Astrocyte (in vitro differentiated cells and primary cell): Measurements from ENCODE around the gene CKS1B. TPM values are rescaled to one million over a fixed set of nuclear protein-coding genes. Genes with fewer than 3 reads are reported as not detected.
"Not testable (repeated sequence)": the region's sequence is repeated elsewhere in the genome, so short reads cannot be mapped to it uniquely, and the experiment has no call there.

ENCODE experiments used
- DNase-seq: peaks from one replicate; pipeline ENCODE4 v3.0.0-alpha.2; 2010; ENCODE audit warnings: low read depth
- FAIRE-seq: peaks from 2 replicates; lab custom pipeline; 2011; peaks lifted over from hg19 to GRCh38; lab: Jason Lieb, UNC
- H2AFZ ChIP-seq: 2 replicates; pipeline ENCODE4 v1.6.0; 2012; ENCODE audit warnings: low read depth, low read length, inconsistent platforms
- H3K27ac ChIP-seq: 2 replicates; pipeline ENCODE4 v1.5.1; 2011; ENCODE audit warnings: low read depth, low read length, inconsistent platforms
- H3K27me3 ChIP-seq: 2 replicates; pipeline ENCODE4 v1.6.0; 2011; ENCODE audit warnings: low read length, inconsistent platforms; ENCODE audit not compliant: insufficient read depth
- H3K36me3 ChIP-seq: 2 replicates; pipeline ENCODE4 v1.5.1; 2011; ENCODE audit warnings: low read length, inconsistent platforms; ENCODE audit not compliant: insufficient read depth
- H3K4me1 ChIP-seq: 2 replicates; pipeline ENCODE4 v1.5.1; 2011; ENCODE audit warnings: low read length, inconsistent platforms; ENCODE audit not compliant: insufficient read depth
- H3K4me2 ChIP-seq: 2 replicates; pipeline ENCODE4 v1.6.0; 2012; ENCODE audit warnings: low read length, inconsistent platforms
- H3K4me3 ChIP-seq: 2 replicates; pipeline ENCODE4 v1.5.1; 2011; ENCODE audit warnings: low read depth, mild to moderate bottlenecking, low read length, inconsistent platforms; ENCODE audit not compliant: insufficient read depth
- H3K79me2 ChIP-seq: 2 replicates; pipeline ENCODE4 v1.6.0; 2012; ENCODE audit warnings: mild to moderate bottlenecking, low read length, inconsistent platforms; ENCODE audit not compliant: insufficient read depth
- H3K9ac ChIP-seq: 2 replicates; pipeline ENCODE4 v1.6.0; 2012; ENCODE audit warnings: mild to moderate bottlenecking, low read length, inconsistent platforms
- H3K9me3 ChIP-seq: 2 replicates; pipeline ENCODE4 v1.5.1; 2012; ENCODE audit warnings: low read depth, mild to moderate bottlenecking, low read length, inconsistent platforms; ENCODE audit not compliant: insufficient read depth
- H4K20me1 ChIP-seq: 2 replicates; pipeline ENCODE4 v1.6.0; 2012; ENCODE audit warnings: low read length, inconsistent platforms; ENCODE audit not compliant: insufficient read depth
- H3K27ac Mint-ChIP-seq: one replicate; pipeline ENCODE4 v1.8.0; 2021; ENCODE audit warnings: mild to moderate bottlenecking, mixed read lengths; ENCODE audit not compliant: unreplicated experiment
- H3K27me3 Mint-ChIP-seq: one replicate; pipeline ENCODE4 v1.8.0; 2021; ENCODE audit warnings: low read depth, mixed read lengths; ENCODE audit not compliant: unreplicated experiment
- H3K36me3 Mint-ChIP-seq: one replicate; pipeline ENCODE4 v1.8.0; 2021; ENCODE audit warnings: low read depth, mixed read lengths; ENCODE audit not compliant: unreplicated experiment
- H3K4me1 Mint-ChIP-seq: one replicate; pipeline ENCODE4 v1.8.0; 2021; ENCODE audit warnings: low read depth, mixed read lengths; ENCODE audit not compliant: unreplicated experiment
- H3K4me3 Mint-ChIP-seq: one replicate; pipeline ENCODE4 v1.8.0; 2021; ENCODE audit warnings: mild to moderate bottlenecking, moderate library complexity, mixed read lengths; ENCODE audit not compliant: unreplicated experiment
- H3K9me3 Mint-ChIP-seq: one replicate; pipeline ENCODE4 v1.8.0; 2021; ENCODE audit warnings: mild to moderate bottlenecking, mixed read lengths; ENCODE audit not compliant: unreplicated experiment
- EZH2 ChIP-seq: IDR thresholded peaks from 2 replicates; pipeline ENCODE4 v1.6.1; 2012; ENCODE audit warnings: mild to moderate bottlenecking, low read length, inconsistent platforms; ENCODE audit not compliant: insufficient read depth
- total RNA-seq: library from RNA; stranded (reverse); gene quantifications from 2 replicates; pipeline ENCODE4 v1.2.1, GENCODE V29; 2021
- TF ChIP-seq, protein P1 (sequence below): IDR thresholded peaks from 2 replicates; pipeline ENCODE4 v1.5.1; 2011; ENCODE audit warnings: low read depth, mild to moderate bottlenecking, inconsistent platforms, low read length, moderate library complexity; ENCODE audit not compliant: insufficient read depth

CKS1B gene
- total RNA-seq, 1 donor from 2014 or later: 37.9 TPM

DNA sequence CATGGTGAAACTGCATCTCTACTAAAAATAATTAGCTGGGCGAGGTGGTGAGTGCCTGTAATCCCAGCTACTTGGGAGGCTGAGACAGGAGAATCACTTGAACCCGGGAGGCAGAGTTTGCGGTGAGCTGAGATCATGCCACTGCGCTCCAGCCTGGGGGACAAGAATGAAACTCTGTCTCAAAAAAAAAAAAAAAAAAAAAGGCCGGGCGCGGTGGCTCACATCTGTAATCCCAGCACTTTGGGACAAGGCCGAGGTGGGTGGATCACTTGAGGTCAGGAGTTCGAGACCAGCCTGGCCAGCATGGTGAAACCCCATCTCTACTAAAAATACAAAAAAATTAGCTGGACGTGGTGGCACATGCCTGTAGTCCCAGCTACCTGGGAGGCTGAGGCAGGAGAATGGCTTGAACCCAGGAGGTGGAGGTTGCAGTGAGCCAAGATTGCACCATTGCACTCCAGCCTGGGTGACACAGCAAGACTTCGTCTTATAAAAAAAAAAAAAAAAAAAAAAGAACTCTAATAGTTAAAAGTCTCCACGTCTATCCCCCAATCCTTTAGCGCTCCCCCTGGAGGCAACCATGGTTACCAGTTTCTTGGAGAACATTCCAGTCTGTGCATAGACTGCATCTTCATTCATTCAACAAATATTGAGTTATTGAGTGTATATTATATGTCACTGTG is 21.0 kb downstream of the CKS1B start:
- not testable (repeated sequence) for H3K27me3 Mint-ChIP-seq, H3K36me3 ChIP-seq, H3K9me3 ChIP-seq, H3K79me2 ChIP-seq, H3K4me3 ChIP-seq, FAIRE-seq, H3K27me3 ChIP-seq, H2AFZ ChIP-seq, H3K36me3 Mint-ChIP-seq, H3K9me3 Mint-ChIP-seq, H4K20me1 ChIP-seq, H3K27ac ChIP-seq, H3K4me2 ChIP-seq, H3K9ac ChIP-seq
- TF ChIP-seq, protein P1, sequence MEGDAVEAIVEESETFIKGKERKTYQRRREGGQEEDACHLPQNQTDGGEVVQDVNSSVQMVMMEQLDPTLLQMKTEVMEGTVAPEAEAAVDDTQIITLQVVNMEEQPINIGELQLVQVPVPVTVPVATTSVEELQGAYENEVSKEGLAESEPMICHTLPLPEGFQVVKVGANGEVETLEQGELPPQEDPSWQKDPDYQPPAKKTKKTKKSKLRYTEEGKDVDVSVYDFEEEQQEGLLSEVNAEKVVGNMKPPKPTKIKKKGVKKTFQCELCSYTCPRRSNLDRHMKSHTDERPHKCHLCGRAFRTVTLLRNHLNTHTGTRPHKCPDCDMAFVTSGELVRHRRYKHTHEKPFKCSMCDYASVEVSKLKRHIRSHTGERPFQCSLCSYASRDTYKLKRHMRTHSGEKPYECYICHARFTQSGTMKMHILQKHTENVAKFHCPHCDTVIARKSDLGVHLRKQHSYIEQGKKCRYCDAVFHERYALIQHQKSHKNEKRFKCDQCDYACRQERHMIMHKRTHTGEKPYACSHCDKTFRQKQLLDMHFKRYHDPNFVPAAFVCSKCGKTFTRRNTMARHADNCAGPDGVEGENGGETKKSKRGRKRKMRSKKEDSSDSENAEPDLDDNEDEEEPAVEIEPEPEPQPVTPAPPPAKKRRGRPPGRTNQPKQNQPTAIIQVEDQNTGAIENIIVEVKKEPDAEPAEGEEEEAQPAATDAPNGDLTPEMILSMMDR: peak; percentile 68
- H3K4me1 ChIP-seq: peaks cover 16% of the 10 kb centered on the region
- peak; percentile 75 for DNase-seq
- H3K27ac Mint-ChIP-seq: peak overlapping the region; percentile 82
- peaks cover 32% of the 10 kb centered on the region for H3K4me1 Mint-ChIP-seq
- H3K4me3 Mint-ChIP-seq: peak overlapping the region; percentile 2

DNA sequence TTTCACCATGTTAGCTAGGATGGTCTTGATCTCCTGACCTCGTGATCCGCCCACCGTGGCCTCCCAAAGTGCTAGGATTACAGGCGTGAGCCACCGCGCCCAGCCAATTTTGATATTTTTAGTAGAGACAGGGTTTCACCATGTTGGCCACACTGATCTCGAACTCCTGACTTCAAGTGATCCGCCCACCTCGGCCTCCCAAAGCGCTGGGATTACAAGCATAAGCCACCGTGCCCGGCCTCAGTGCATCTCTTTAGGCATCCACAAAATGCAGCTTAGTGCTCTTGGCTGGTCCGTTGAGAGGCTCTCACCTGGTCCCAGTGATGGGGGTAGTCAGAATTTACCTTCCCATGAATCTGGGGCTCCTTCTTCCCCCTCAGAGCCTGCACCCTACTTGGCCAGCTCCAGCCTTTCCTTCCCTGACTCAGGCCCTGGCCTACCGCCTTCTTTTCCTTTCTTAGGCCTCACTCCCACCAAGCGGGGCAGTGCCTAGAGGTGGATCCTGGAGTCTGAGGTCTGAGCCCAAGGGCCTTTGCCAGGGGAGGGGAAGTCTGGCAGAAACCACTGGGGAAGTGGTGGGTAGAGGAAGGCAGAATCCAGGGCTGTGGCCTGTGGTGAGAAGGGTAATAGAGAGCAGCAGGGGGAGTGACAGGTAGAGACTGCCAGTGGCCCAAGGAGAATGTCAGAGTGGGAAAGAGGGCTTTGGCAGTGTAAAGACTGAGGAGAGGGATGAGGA is 22.7 kb downstream of the CKS1B start:
- DNase-seq (no peak), FAIRE-seq (no peak)
- no peak for TF ChIP-seq EZH2
- TF ChIP-seq, protein P1: no peak
- Histone ChIP-seq H3K4me2 (no peak overlapping the region), H3K9ac (no peak overlapping the region), H4K20me1 (no peaks in the 10 kb centered on the region), H3K79me2 (no peaks in the 10 kb centered on the region), H3K4me1 (peaks cover 20% of the 10 kb centered on the region), H3K36me3 (no peaks in the 10 kb centered on the region), H3K27ac (no peak overlapping the region), H3K9me3 (no peaks in the 10 kb centered on the region), H3K4me3 (no peak overlapping the region), H3K27me3 (no peaks in the 10 kb centered on the region), H2AFZ (no peak overlapping the region)
- peaks cover 32% of the 10 kb centered on the region for H3K4me1 Mint-ChIP-seq
- H3K36me3 Mint-ChIP-seq: peaks cover 2% of the 10 kb centered on the region
- H3K9me3 Mint-ChIP-seq: no peaks in the 10 kb centered on the region
- no peak overlapping the region for H3K4me3 Mint-ChIP-seq
- H3K27me3 Mint-ChIP-seq: no peaks in the 10 kb centered on the region
- H3K27ac Mint-ChIP-seq: no peak overlapping the region
